Breast epithelium (tissue), 4 donors: ENCODE results near the gene OR14C36. TPM values are rescaled to one million over a fixed set of nuclear protein-coding genes. Genes with fewer than 3 reads are reported as not detected.

Experiments used
- DNase-seq, 2 donors: peaks; one replicate each; pipeline ENCODE4 v3.0.0-alpha.2; 2019; ENCODE audit warnings: low spot score in 2 of 2
- H3K27ac ChIP-seq, 2 donors: fragments of 200-600 bp; sonication (generic) in 1 of 2; one replicate each; pipeline ENCODE4 v1.5.1; 2016 to 2019; ENCODE audit warnings: mild to moderate bottlenecking in 1 of 2
- H3K27me3 ChIP-seq, 2 donors: fragments of 200-600 bp; sonication (generic) in 1 of 2; one replicate each; pipeline versions ENCODE4 v1.5.1 to v1.6.0; 2017 to 2019; ENCODE audit warnings: control low read depth in 1 of 2, mild to moderate bottlenecking in 1 of 2
- H3K36me3 ChIP-seq: fragments of 200-600 bp; one replicate; pipeline ENCODE4 v1.5.1; 2019
- H3K4me1 ChIP-seq, 2 donors: fragments of 200-600 bp; sonication (generic); one replicate each; pipeline ENCODE4 v1.5.1; 2016 to 2019; ENCODE audit warnings: control low read depth in 1 of 2
- H3K4me3 ChIP-seq, 3 donors: fragments of 200-600 bp; sonication (generic); 1 replicate in 2 of 3; 2 replicates in 1 of 3; pipeline ENCODE4 v1.5.1; 2016 to 2019; ENCODE audit warnings: mild to moderate bottlenecking in 3 of 3, moderate library complexity in 2 of 3
- H3K9me3 ChIP-seq, 2 donors: fragments of 200-600 bp; sonication (generic) in 1 of 2; one replicate each; pipeline ENCODE4 v1.5.1; 2016 to 2019; ENCODE audit warnings: control low read depth in 1 of 2
- CTCF ChIP-seq, 3 donors: fragments of 450-650 bp; IDR thresholded peaks; one replicate each; pipeline ENCODE4 v1.5.1; 2016 to 2017; ENCODE audit warnings: antibody characterized with exemption in 3 of 3, mild to moderate bottlenecking in 3 of 3, moderate library complexity in 3 of 3
- POLR2A ChIP-seq: fragments of 450-650 bp; IDR thresholded peaks from one replicate; pipeline ENCODE4 v1.6.1; 2016; ENCODE audit warnings: antibody characterized with exemption, mild to moderate bottlenecking, moderate library complexity
- POLR2AphosphoS5 ChIP-seq, 3 donors: sonication (generic); formaldehyde crosslinking; IDR thresholded peaks; one replicate each; pipeline ENCODE4 v1.6.1; 2017; ENCODE audit warnings: antibody characterized with exemption in 3 of 3
- intact Hi-C: fragments of 100-400 bp; cut with DNase I; formaldehyde crosslinking; loops from one replicate; pipeline ENCODE4 v1.15.1; 2023; ENCODE audit warnings: low total_unique reads
- total RNA-seq, 3 donors: library from RNA; depleted of rRNA; stranded (reverse); fragments of >200 nt; gene quantifications; one replicate each; pipeline ENCODE4 v1.1.0, GENCODE V29; 2016

The OR14C36 gene
- total RNA-seq, 3 donors from 2014 or later = not detected

- Histone ChIP-seq H3K9me3 (peaks cover 0 to 6% of the 10 kb centered on the region in 2 donors), H3K27ac (no peak within 1 kb of the TSS), H3K27me3 (no peaks in the 10 kb centered on the region), H3K4me3 (no peak within 1 kb of the TSS), H3K4me1 (no peaks in the 10 kb centered on the region), H3K36me3 (no peaks in the 10 kb centered on the region)
- no peak for DNase-seq
- TF ChIP-seq POLR2AphosphoS5 (IDR thresholded peaks at IDR 0.05) (no peak), POLR2A (no peak), CTCF (IDR thresholded peaks at IDR 0.05) (no peak)
- intact Hi-C loops = no loop called here
These were observed 24.1 kb upstream of the OR14C36 start, which contains the start of gene OR2M7 for GRCh38 chr1:248324468-248324867. TSS of gene OR2M7 (minus strand) at chr1:248324568. CDS start at chr1:248324568, 0 bp downstream.

- intact Hi-C loops = no loop called here
- Histone ChIP-seq H3K27ac (no peak overlapping the region), H3K27me3 (no peaks in the 10 kb centered on the region), H3K4me1 (no peaks in the 10 kb centered on the region), H3K36me3 (no peaks in the 10 kb centered on the region), H3K4me3 (no peak overlapping the region), H3K9me3 (no peaks in the 10 kb centered on the region)
- TF ChIP-seq CTCF (IDR thresholded peaks at IDR 0.05) (no peak), POLR2A (no peak), POLR2AphosphoS5 (IDR thresholded peaks at IDR 0.05) (no peak)
- DNase-seq = no peak
These were observed 5.1 kb upstream of the OR14C36 start for GRCh38 chr1:248343451-248343850.

GRCh38 chr1:248359415-248359814 is 10.8 kb downstream of the OR14C36 start:
- Histone ChIP-seq H3K9me3 (peaks cover 0 to 5% of the 10 kb centered on the region in 2 donors), H3K27me3 (no peaks in the 10 kb centered on the region), H3K27ac (no peak overlapping the region), H3K4me1 (no peaks in the 10 kb centered on the region), H3K4me3 (no peak overlapping the region), H3K36me3 (no peaks in the 10 kb centered on the region)
- DNase-seq = no peak
- TF ChIP-seq CTCF (IDR thresholded peaks at IDR 0.05) (no peak), POLR2A (no peak)
- intact Hi-C loops = no loop called here

- Histone ChIP-seq H3K4me1 (no peaks in the 10 kb centered on the region), H3K27me3 (no peaks in the 10 kb centered on the region), H3K27ac (no peak within 1 kb of the TSS), H3K4me3 (no peak within 1 kb of the TSS), H3K36me3 (no peaks in the 10 kb centered on the region), H3K9me3 (peaks cover 0 to 8% of the 10 kb centered on the region in 2 donors)
- no peak for TF ChIP-seq CTCF (IDR thresholded peaks at IDR 0.05)
- TF ChIP-seq POLR2A = no peak
- no peak for TF ChIP-seq POLR2AphosphoS5 (IDR thresholded peaks at IDR 0.05)
- intact Hi-C loops = no loop called here
- DNase-seq = no peak
These were observed 12.6 kb downstream of the OR14C36 start, which contains the start of gene OR2T4 for GRCh38 chr1:248361121-248361715. TSS of gene OR2T4 (plus strand) at chr1:248361665. CDS start at chr1:248361665, 0 bp downstream.

GRCh38 chr1:248366609-248367008 is 18.0 kb downstream of the OR14C36 start:
- H3K4me3 ChIP-seq = no peak overlapping the region
- DNase-seq = no peak
- no peaks in the 10 kb centered on the region for H3K36me3 ChIP-seq
- no peak overlapping the region for H3K27ac ChIP-seq
- H3K4me1 ChIP-seq = no peaks in the 10 kb centered on the region
- TF ChIP-seq CTCF (IDR thresholded peaks at IDR 0.05) = no peak
- TF ChIP-seq POLR2A = no peak
- TF ChIP-seq POLR2AphosphoS5 (IDR thresholded peaks at IDR 0.05) = no peak
- H3K27me3 ChIP-seq = no peaks in the 10 kb centered on the region
- intact Hi-C loops = no loop called here
- H3K9me3 ChIP-seq = peaks cover 0 to 8% of the 10 kb centered on the region in 2 donors
